K562 (cell line): ENCODE measurements around the gene NDOR1. TPM values are rescaled to one million over a fixed set of nuclear protein-coding genes. Genes with fewer than 3 reads are reported as not detected.
A peak's percentile ranks its signal among the peaks of the same experiment; 100 is the strongest.

Experiments
- ATAC-seq: fragments of 200-7000 bp; cut with Tn5 transposase; 3 replicates; pipeline ENCODE4 v1.9.1; 2020; ENCODE audit warnings: moderate library complexity
- BruUV-seq: library from RNA; stranded (reverse); fragments of 400-500 nt; replicated peaks from 2 replicates; lab custom pipeline; 2021; lab: Mats Ljungman, UMichigan
- CTCF ChIA-PET: fragments of 300-600 bp; formaldehyde crosslinking; extraction: SDS; loops from one replicate; lab custom pipeline; 2021; ENCODE audit warnings: low intra/inter-chr PET ratio; lab: Yijun Ruan, JAX
- POLR2A ChIA-PET: fragments of 300-600, 350-650 bp; sonication (Branson Sonifier 250); formaldehyde crosslinking; extraction: SDS; loops from one replicate; lab custom pipeline; 2021; ENCODE audit warnings: antibody characterized with exemption, inconsistent platforms; lab: Yijun Ruan, JAX
- DNase-seq, 4 experiments: peaks; one replicate each; pipeline versions ENCODE4 v3.0.0 to v3.0.0-alpha.2; 2011 to 2018; ENCODE audit warnings: low spot score in 3 of 4, mixed read lengths in 3 of 4; ENCODE audit errors: extremely low read depth in 1 of 4
- FAIRE-seq: peaks from 2 replicates; lab custom pipeline; 2011; peaks lifted over from hg19 to GRCh38; lab: Jason Lieb, UNC
- H2AFZ ChIP-seq: 2 replicates; pipeline ENCODE4 v1.6.0; 2011; ENCODE audit warnings: low read depth, low read length, control low read depth, inconsistent platforms
- H3K27ac ChIP-seq: fragments of 200-600 bp; 3 replicates; pipeline ENCODE4 v1.8.0; 2011; ENCODE audit warnings: low read depth, mild to moderate bottlenecking, control low read depth, inconsistent platforms, low read length, moderate library complexity, mixed read lengths; ENCODE audit errors: extremely low read depth
- H3K27me3 ChIP-seq, 2 experiments: fragments of 300-600 bp in 1 of 2; 2 replicates in 1 of 2; 3 replicates in 1 of 2; pipeline versions ENCODE4 v1.6.0 to v1.8.0; 2011; ENCODE audit warnings: inconsistent platforms in 2 of 2, low read length in 2 of 2, mild to moderate bottlenecking in 1 of 2, mixed read lengths in 1 of 2, moderate library complexity in 1 of 2; ENCODE audit not compliant: control insufficient read depth in 2 of 2, insufficient read depth in 2 of 2
- H3K36me3 ChIP-seq: fragments of 300-600 bp; 3 replicates; pipeline ENCODE4 v1.8.0; 2011; ENCODE audit warnings: mild to moderate bottlenecking, low read length, inconsistent platforms; ENCODE audit not compliant: control insufficient read depth, insufficient read depth
- H3K4me1 ChIP-seq, 2 experiments: fragments of 200-600 bp in 1 of 2; replicated peaks in 1 of 2; 2 replicates in 1 of 2; 3 replicates in 1 of 2; pipeline versions ENCODE4 v1.5.1 to v1.8.0; 2011; ENCODE audit warnings: inconsistent platforms in 2 of 2, low read length in 2 of 2, mild to moderate bottlenecking in 1 of 2, mixed read lengths in 1 of 2, moderate library complexity in 1 of 2; ENCODE audit not compliant: control insufficient read depth in 2 of 2, insufficient read depth in 2 of 2
- H3K4me2 ChIP-seq: 2 replicates; pipeline ENCODE4 v1.6.1; 2011; ENCODE audit warnings: low read length, control low read depth, inconsistent platforms, mixed read lengths; ENCODE audit not compliant: insufficient read depth
- H3K4me3 ChIP-seq: fragments of 200-600 bp; sonication (generic), shearing (Covaris generic); 2 replicates; pipeline ENCODE4 v1.5.1; 2016; ENCODE audit warnings: control low read depth, inconsistent platforms
- H3K79me2 ChIP-seq: fragments of 200-600 bp; 3 replicates; pipeline ENCODE4 v1.8.0; 2011; ENCODE audit warnings: low read length, inconsistent platforms; ENCODE audit not compliant: control insufficient read depth, insufficient read depth
- H3K9ac ChIP-seq, 2 experiments: 2 replicates each; pipeline versions ENCODE4 v1.6.0 to v1.6.1; 2011; ENCODE audit warnings: low read depth in 2 of 2, low read length in 2 of 2, control low read depth in 1 of 2, inconsistent platforms in 1 of 2, mild to moderate bottlenecking in 1 of 2, mixed read lengths in 1 of 2; ENCODE audit not compliant: insufficient read depth in 1 of 2
- H3K9me1 ChIP-seq: one replicate; pipeline ENCODE4 v1.6.0; 2011; ENCODE audit warnings: inconsistent platforms, mild to moderate bottlenecking, low read length, moderate library complexity; ENCODE audit not compliant: control insufficient read depth, insufficient read depth
- H3K9me3 ChIP-seq: replicated peaks from 2 replicates; pipeline ENCODE4 v1.5.1; 2011; ENCODE audit warnings: low read depth, low read length, inconsistent platforms; ENCODE audit not compliant: control insufficient read depth, insufficient read depth
- H4K20me1 ChIP-seq: replicated peaks from 2 replicates; pipeline ENCODE4 v1.6.1; 2011; ENCODE audit warnings: low read length, inconsistent platforms, mixed read lengths; ENCODE audit not compliant: control insufficient read depth, insufficient read depth
- ATF1 ChIP-seq, 2 experiments: fragments of 450-650 bp in 1 of 2; IDR thresholded peaks; 2 replicates each; pipeline ENCODE4 v1.6.1; 2016; ENCODE audit warnings: missing compliant biosample characterization in 1 of 2, missing genetic modification characterization in 1 of 2
- BMI1 ChIP-seq: fragments of 150-350 bp; IDR thresholded peaks from 2 replicates; pipeline ENCODE4 v1.6.1; 2014; ENCODE audit warnings: low read length
- EP300 ChIP-seq: IDR thresholded peaks from 2 replicates; pipeline ENCODE4 v1.6.1; 2012; ENCODE audit warnings: low read length, improper control_type of control experiment
- FOXP1 ChIP-seq: sonication (generic); formaldehyde crosslinking; IDR thresholded peaks from 2 replicates; pipeline ENCODE4 v1.8.0; 2022; ENCODE audit warnings: mild to moderate bottlenecking, missing genetic modification reagents
- HCFC1 ChIP-seq: IDR thresholded peaks from 2 replicates; pipeline ENCODE4 v1.6.1; 2012; ENCODE audit warnings: low read depth, low read length, improper control_type of control experiment
- KDM5B ChIP-seq: fragments of 200-600 bp; sonication (generic); IDR thresholded peaks from 2 replicates; pipeline ENCODE4 v1.6.1; 2012; ENCODE audit warnings: low read depth, mild to moderate bottlenecking, moderate library complexity, low read length, control low read depth, inconsistent platforms; ENCODE audit not compliant: insufficient replicate concordance
- NCOA1 ChIP-seq: fragments of 450-650 bp; IDR thresholded peaks from 2 replicates; pipeline ENCODE4 v1.6.1; 2016; ENCODE audit warnings: low read depth
- PHF20 ChIP-seq: fragments of 450-650 bp; IDR thresholded peaks from 2 replicates; pipeline ENCODE4 v1.6.1; 2018; ENCODE audit not compliant: partially characterized antibody
- SRSF3 ChIP-seq: fragments of 200-400 bp; formaldehyde crosslinking; IDR thresholded peaks from 2 replicates; pipeline ENCODE4 v1.6.1; 2016; ENCODE audit warnings: mild to moderate bottlenecking, low read length, moderate library complexity; ENCODE audit not compliant: insufficient read depth
- TARDBP ChIP-seq: fragments of 450-650 bp; IDR thresholded peaks from 2 replicates; pipeline ENCODE4 v1.6.1; 2016
- WGBS: fragments of 100-300 bp; shearing (Covaris generic); methylation state at CpG from one replicate; pipeline ENCODE4 v1.1.6; 2016; ENCODE audit warnings: low coverage, mixed read lengths; ENCODE audit not compliant: insufficient coverage; ENCODE audit errors: missing lambda C conversion rate; 5-methylcytosine and 5-hydroxymethylcytosine counted together
- in situ Hi-C: fragments of 300-500 bp; cut with MboI; formaldehyde crosslinking; loops from 4 replicates; pipeline ENCODE4 v1.15.0; 2018; ENCODE audit warnings: inconsistent platforms, mixed read lengths
- intact Hi-C: fragments of 100-400 bp; cut with micrococcal nuclease; formaldehyde crosslinking; loops from 2 replicates; pipeline ENCODE4 v1.14.2; 2022
- polyA plus RNA-seq, 8 experiments: library from polyadenylated mRNA; depleted of rRNA in 4 of 8; stranded (reverse) in 5 of 8; unstranded in 3 of 8; fragments of >200 nt; fragmentation: Nextera tagmentation in 2 of 8; fragmentation: Illumina TruSeq in 1 of 8; extraction: Ambion mirVana in 2 of 8; extraction: Trizol in 1 of 8; gene quantifications; 2 replicates each; pipeline versions ENCODE4 v1.2.1 to v1.2.3, GENCODE V29; 2011 to 2014; ENCODE audit warnings: inconsistent platforms in 1 of 8, missing spikeins in 1 of 8
- total RNA-seq, 7 experiments: library from RNA; depleted of rRNA in 6 of 7; stranded (reverse); fragments of >200 nt in 6 of 7; fragmentation: Illumina TruSeq in 2 of 7; extraction: Trizol in 2 of 7; gene quantifications; 2 replicates each; pipeline versions ENCODE4 v1.2.1 to v1.2.3, GENCODE V29; 2011 to 2021; ENCODE audit warnings: low replicate concordance in 1 of 7
- TF ChIP-seq, protein P1 (sequence below): fragments of 450-650 bp; IDR thresholded peaks from 2 replicates; pipeline ENCODE4 v1.6.1; 2016; ENCODE audit warnings: low read depth, mild to moderate bottlenecking, moderate library complexity
- TF ChIP-seq, protein P2 (sequence below): sonication (generic); formaldehyde crosslinking; IDR thresholded peaks from 2 replicates; pipeline ENCODE4 v1.8.0; 2022; ENCODE audit warnings: mild to moderate bottlenecking, missing genetic modification reagents

NDOR1 gene
- total and polyA plus RNA-seq, 9 of the 15 experiments (the other 6 are each of a cell fraction or from before 2014, with no cell fraction given) = 0.06 to 36.9 (median 6.9) TPM

DNA sequence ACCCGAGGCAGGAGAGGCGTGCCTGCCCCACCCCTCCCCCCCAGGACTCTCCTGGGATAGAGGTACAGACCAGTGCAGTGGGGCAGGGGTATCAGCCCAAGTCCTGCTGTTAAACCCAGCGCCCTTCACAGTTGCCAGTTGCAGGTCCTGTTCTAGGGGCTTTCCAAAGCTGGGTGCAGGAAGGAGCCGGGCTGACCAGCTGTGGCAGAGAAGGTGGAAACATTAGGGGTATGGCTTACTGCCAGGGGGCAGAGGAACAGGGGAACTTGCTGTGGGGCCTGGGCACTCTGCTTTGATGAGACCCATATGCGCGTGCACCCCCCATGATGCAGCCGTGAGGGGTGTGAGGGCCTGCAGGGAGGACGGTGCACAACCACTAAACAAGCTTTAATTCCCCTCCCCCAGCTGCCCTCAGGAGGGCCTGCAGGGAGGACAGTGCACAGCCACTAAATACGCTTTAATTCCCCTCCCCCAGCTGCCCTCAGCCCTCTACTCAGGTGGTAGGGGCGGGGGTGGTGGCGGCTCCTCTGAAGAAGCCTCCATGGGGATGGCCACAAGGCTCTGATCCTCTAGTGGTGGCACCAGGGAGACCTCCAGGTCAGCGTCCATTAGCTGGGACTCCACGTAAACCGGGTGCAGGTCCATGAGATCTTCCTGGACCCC lies 34.9 kb upstream of the NDOR1 start:
- no peaks in the 10 kb centered on the region for H3K9me1 ChIP-seq
- H3K9ac ChIP-seq = 0 out of 4 replicates have a peak overlapping the region, but pooled peaks of 1 of the 2 experiments have one; percentile 45
- ChIA-PET POLR2A (interaction anchor here (0.6 to 1.1 kb wide), 6 partner anchors 10 to 129 kb away, joined by 3 to 4 read pairs (median 4); partner anchors contain the start of gene TUBB4B), CTCF (no interaction called here)
- intact Hi-C loops (no loop called here), in situ Hi-C loops (no loop called here)
- peaks cover 0 to 97% of the 10 kb centered on the region in 2 experiments; a peak in 2 of 5 replicates for H3K4me1 ChIP-seq
- no peaks in the 10 kb centered on the region for H3K9me3 ChIP-seq
- ATAC-seq (no peak), FAIRE-seq (no peak), DNase-seq (no peak)
- peaks cover 26 to 40% of the 10 kb centered on the region in 2 experiments; a peak in 4 of 5 replicates for H3K27me3 ChIP-seq
- WGBS = 18% methylated on average over 13 of the region's 14 CpGs
- no peak overlapping the region for H3K27ac ChIP-seq
- no peaks in the 10 kb centered on the region for H3K79me2 ChIP-seq
- no peak overlapping the region for H3K4me2 ChIP-seq
- BruUV-seq = no TSS peak
- no peak overlapping the region for H2AFZ ChIP-seq
- H3K36me3 ChIP-seq = no peaks in the 10 kb centered on the region
- H3K4me3 ChIP-seq = no peak overlapping the region
- H4K20me1 ChIP-seq = peaks cover 3% of the 10 kb centered on the region; the same call in 1 of the 2 replicates
- TF ChIP-seq HCFC1 (no peak), KDM5B (no peak), EP300 (no peak), NCOA1 (no peak), ATF1 (CRISPR knock-in tag; IDR thresholded peaks at IDR 0.05) (no peak), ATF1 (tag; IDR thresholded peaks at IDR 0.05) (no peak), PHF20 (no peak), FOXP1 (CRISPR knock-in tag) (no peak), SRSF3 (no peak), BMI1 (no peak), TARDBP (no peak)
- TF ChIP-seq, protein P1, sequence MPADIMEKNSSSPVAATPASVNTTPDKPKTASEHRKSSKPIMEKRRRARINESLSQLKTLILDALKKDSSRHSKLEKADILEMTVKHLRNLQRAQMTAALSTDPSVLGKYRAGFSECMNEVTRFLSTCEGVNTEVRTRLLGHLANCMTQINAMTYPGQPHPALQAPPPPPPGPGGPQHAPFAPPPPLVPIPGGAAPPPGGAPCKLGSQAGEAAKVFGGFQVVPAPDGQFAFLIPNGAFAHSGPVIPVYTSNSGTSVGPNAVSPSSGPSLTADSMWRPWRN = no peak
- TF ChIP-seq, protein P2, sequence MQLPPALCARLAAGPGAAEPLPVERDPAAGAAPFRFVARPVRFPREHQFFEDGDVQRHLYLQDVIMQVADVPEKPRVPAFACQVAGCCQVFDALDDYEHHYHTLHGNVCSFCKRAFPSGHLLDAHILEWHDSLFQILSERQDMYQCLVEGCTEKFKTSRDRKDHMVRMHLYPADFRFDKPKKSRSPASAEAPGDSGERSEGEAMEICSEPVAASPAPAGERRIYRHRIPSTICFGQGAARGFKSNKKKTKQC (CRISPR knock-in tag) = no peak
